Epithelial cell of esophagus (primary cell): ENCODE data around the gene MATN4.

Experiments used
- DNase-seq: peaks from one replicate; pipeline ENCODE4 v3.0.0; 2010; ENCODE audit warnings: low read depth
- H3K4me3 ChIP-seq: 2 replicates; pipeline ENCODE4 v1.5.1; 2011; ENCODE audit warnings: mild to moderate bottlenecking, low read length, control low read depth
- TF ChIP-seq, protein P1 (sequence below): IDR thresholded peaks from 2 replicates; pipeline ENCODE4 v1.5.1; 2011; ENCODE audit warnings: low read depth, mild to moderate bottlenecking, low read length, control low read depth, inconsistent platforms; ENCODE audit not compliant: insufficient read depth; ENCODE audit errors: missing control alignments

Gene MATN4

DNA sequence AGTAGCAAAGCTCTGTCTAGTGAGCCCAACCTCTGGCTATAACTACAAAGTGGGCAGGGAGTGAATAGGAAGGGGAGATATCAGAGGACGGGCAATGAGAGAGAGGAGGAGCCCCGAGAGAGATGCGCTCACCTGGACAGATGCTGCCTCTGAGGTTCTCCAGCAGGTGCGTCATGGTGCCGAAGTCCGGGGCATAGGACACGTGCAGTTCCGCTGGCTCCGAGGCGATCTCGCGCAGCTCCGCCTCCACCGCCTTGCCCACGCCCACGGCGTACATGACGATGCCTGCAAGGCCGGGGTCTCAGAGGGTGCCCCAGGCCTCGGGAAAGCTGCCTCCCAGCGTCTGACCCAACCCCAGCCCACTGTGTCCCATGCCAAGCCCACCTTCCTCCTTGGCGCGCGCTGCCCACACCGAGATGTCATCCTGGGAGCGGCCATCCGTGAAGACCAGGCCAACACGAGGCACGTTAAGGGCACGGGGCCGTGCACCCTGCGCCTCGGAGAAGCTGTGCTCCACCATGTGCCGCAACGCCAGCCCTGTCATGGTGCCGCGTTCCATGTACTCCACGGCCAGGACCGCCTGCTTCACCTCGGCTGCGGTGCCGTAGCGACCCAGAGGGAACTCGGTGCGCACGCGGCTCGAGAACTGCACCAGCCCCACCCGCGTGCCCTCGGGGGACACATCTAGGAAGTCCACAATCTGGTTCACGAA, 10.2 kb downstream of the MATN4 start:
- TF ChIP-seq, protein P1, sequence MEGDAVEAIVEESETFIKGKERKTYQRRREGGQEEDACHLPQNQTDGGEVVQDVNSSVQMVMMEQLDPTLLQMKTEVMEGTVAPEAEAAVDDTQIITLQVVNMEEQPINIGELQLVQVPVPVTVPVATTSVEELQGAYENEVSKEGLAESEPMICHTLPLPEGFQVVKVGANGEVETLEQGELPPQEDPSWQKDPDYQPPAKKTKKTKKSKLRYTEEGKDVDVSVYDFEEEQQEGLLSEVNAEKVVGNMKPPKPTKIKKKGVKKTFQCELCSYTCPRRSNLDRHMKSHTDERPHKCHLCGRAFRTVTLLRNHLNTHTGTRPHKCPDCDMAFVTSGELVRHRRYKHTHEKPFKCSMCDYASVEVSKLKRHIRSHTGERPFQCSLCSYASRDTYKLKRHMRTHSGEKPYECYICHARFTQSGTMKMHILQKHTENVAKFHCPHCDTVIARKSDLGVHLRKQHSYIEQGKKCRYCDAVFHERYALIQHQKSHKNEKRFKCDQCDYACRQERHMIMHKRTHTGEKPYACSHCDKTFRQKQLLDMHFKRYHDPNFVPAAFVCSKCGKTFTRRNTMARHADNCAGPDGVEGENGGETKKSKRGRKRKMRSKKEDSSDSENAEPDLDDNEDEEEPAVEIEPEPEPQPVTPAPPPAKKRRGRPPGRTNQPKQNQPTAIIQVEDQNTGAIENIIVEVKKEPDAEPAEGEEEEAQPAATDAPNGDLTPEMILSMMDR = no peak
- no peak for DNase-seq
- no peak overlapping the region for H3K4me3 ChIP-seq

DNA sequence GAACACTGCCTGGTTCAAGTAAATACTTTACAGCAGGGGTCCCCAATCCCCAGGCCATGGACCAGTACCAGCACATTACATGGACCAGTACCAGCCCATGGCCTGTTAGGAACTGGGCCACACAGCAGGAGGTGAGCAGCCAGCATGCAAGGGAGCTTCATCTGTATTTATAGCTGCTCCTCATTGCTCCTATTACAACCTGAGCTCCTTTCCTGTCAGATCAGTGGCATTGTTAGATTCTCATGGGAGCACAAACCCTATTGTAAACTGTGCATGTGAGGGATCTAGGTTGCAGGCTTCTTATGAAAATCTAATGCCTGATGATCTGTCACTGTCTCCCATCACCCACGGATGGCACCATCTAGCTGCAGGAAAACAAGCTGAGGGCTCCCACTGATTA, 13.4 kb downstream of the MATN4 start:
- DNase-seq = no peak
- TF ChIP-seq, protein P1 = no peak
- no peak overlapping the region for H3K4me3 ChIP-seq

DNA sequence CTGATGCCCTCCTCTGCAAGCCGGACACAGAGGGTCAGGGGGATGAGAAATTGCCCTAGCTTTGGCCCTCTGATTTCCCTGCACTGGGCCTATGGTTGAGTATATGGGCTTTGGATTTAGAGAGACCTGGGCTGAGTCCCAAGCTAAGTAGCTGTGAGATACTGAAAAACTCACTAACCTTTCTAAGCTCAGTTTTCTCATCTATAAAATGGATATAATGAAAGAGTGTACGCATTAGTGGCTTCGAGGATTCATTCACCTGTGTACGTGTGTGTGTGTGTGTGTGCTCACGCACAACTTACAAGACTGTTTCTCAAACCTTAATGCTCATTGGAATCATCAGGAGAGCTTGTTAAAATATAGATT, 14.1 kb downstream of the MATN4 start:
- H3K4me3 ChIP-seq = no peak overlapping the region
- TF ChIP-seq, protein P1 = no peak
- no peak for DNase-seq

DNA sequence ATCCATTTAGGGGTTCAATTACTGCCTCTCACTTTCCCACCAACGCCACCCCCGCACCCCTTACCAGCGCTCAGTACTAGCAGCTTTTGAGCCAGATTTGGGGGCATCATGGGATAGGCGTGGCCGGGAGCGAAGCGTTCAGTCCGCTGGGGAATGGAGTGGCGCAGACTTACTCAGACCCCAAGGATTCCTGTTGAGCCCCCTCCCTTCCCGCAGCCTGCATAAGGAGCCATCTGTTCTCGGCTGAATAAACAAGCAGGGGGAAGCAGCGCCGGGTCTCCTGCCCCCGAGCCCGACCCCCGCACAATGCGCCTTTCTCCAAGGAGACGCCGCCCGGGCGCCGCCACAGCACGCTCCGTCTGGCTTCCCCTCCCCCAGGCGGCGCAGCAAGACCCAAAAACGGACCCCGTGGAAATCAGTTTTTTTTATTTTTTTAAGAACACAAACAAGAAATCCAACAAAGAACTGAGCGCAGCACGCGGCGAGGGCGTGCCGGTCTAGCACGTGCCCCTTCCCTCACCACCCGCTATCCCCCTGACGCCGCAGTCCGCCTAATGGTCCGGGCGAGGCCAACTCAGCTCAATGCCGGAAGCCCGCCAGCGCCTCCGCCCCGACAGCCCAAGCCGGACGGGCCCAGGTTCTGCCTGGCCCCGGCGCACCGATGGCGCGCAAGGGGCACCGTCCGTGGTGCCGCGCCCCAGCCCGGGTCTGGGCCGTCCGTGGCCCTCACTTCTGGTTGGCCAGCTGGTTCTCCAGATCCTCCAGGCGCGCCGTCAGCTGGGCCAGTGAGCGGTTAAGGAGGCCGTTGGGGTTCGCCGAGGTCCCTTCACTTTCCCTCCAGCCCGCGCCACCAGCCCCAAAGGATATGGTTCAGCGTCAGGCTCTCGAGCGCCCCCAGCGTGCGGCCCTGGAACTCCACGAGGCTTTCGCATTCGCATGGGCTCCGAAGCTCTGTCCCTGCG, 14.8 kb downstream of the MATN4 start:
- TF ChIP-seq, protein P1 = peak; percentile 88
- peak; percentile 60 for DNase-seq
- H3K4me3 ChIP-seq = peak overlapping the region; percentile 39

DNA sequence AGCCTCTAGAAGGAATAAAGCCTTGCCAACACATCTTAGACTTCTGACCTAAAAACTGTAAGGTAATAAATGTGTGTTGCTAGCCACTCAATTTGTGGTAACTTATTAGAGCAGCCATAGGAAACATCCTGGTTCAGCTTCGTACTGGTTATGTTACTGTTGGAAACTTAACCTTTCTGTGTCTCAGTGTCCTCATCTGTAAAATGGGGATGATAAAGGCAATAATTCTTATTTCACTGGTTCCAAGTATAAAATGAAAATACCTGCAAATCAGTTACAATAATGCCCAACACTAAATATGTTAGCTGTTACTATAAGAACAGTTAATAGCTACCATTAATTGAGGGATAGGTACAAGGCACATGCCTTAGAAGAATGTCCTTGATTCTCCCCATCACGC, 15.8 kb downstream of the MATN4 start:
- DNase-seq = no peak
- TF ChIP-seq, protein P1 = no peak
- no peak overlapping the region for H3K4me3 ChIP-seq

DNA sequence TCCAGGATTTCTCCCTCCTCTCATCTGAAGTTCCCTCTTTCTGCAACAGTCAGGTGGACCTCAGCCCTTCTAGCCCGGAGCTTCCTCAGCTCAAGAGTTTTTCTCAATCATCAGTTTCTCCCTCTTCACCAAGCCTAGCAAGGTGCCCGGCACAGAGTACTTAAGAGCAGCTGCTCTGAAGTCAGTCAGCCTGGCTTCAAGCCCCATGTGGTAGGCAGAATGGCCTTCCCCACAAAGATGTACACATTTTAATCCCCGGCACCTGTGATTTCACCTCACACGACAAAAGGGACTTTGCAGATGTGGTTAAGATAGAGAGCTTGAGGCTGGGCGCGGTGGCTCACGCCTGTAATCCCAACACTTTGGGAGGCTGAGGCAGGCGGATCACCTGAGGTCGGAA, 16.6 kb downstream of the MATN4 start:
- TF ChIP-seq, protein P1 = no peak
- no peak overlapping the region for H3K4me3 ChIP-seq
- no peak for DNase-seq
